GM19193 (cell line): Measurements from ENCODE around the gene SLC38A3.

ENCODE experiments used
- POLR2A ChIP-seq: IDR thresholded peaks from 4 replicates; pipeline ENCODE4 v1.6.1; 2011; ENCODE audit not compliant: insufficient read depth, insufficient read length; ENCODE audit errors: extremely low read depth

Gene SLC38A3

GRCh38 chr3:50267280-50267913 is 62.3 kb downstream of the SLC38A3 start:
- TF ChIP-seq POLR2A = no peak

- no peak for TF ChIP-seq POLR2A
These were observed 63.2 kb downstream of the SLC38A3 start for GRCh38 chr3:50268276-50268675.

GRCh38 chr3:50268703-50269451 is 63.8 kb downstream of the SLC38A3 start, which contains the start of gene SEMA3B:
Gene SEMA3B, plus strand, starts transcription at chr3:50269147. Its CDS starts 94 bp downstream, at chr3:50269241.
- no peak for TF ChIP-seq POLR2A

GRCh38 chr3:50269460-50269859 is 64.4 kb downstream of the SLC38A3 start:
- no peak for TF ChIP-seq POLR2A

GRCh38 chr3:50269977-50270413 is 64.9 kb downstream of the SLC38A3 start:
- TF ChIP-seq POLR2A = no peak

GRCh38 chr3:50270422-50271224 is 65.6 kb downstream of the SLC38A3 start:
- no peak for TF ChIP-seq POLR2A
